Measurements from ENCODE around the gene YAP1. TPM values are rescaled to one million over a fixed set of nuclear protein-coding genes. Genes with fewer than 3 reads are reported as not detected.
A peak's percentile ranks its signal among the peaks of the same experiment; 100 is the strongest.

YAP1 gene
- total RNA-seq, 2 donors from 2014 or later: 355 to 434 TPM

GRCh38 chr11:102168481-102168880 is 58.2 kb downstream of the YAP1 start:
- Histone ChIP-seq H3K4me3 (no peak overlapping the region), H3K36me3 (peaks cover 1% of the 10 kb centered on the region), H3K4me1 (ENCODE audit: control insufficient read depth in 1 of 2, low read depth in 2 of 2) (peaks cover 48 to 59% of the 10 kb centered on the region in 2 donors), H3K9me3 (no peaks in the 10 kb centered on the region), H3K27ac (peak overlapping the region; percentile 12 to 94), H3K27me3 (replicated peaks; ENCODE audit: insufficient read depth) (no peaks in the 10 kb centered on the region)
- no peak for DNase-seq (ENCODE audit: low spot score)
- TF ChIP-seq CTCF (IDR thresholded peaks at IDR 0.05): no peak
- no peak for ATAC-seq (ENCODE audit: insufficient number of reproducible peaks, low FRiP score, low read depth)

- no peaks in the 10 kb centered on the region for H3K27me3 ChIP-seq (replicated peaks; ENCODE audit: insufficient read depth)
- no peaks in the 10 kb centered on the region for H3K36me3 ChIP-seq
- DNase-seq (ENCODE audit: low spot score) (no peak), ATAC-seq (ENCODE audit: insufficient number of reproducible peaks, low FRiP score, low read depth) (peak; percentile 76)
- peak overlapping the region; percentile 57 for H3K4me3 ChIP-seq
- TF ChIP-seq CTCF (IDR thresholded peaks at IDR 0.05): no peak
- peak overlapping the region; percentile 94 for H3K27ac ChIP-seq
- H3K4me1 ChIP-seq (ENCODE audit: control insufficient read depth in 1 of 2, low read depth in 2 of 2): peaks cover 41 to 69% of the 10 kb centered on the region in 2 donors
- H3K9me3 ChIP-seq: no peaks in the 10 kb centered on the region
Measured at GRCh38 chr11:102171101-102171500, 60.9 kb downstream of the YAP1 start.

- Histone ChIP-seq H3K4me1 (ENCODE audit: control insufficient read depth in 1 of 2, low read depth in 2 of 2) (peaks cover 38 to 60% of the 10 kb centered on the region in 2 donors), H3K9me3 (no peaks in the 10 kb centered on the region), H3K36me3 (no peaks in the 10 kb centered on the region), H3K4me3 (peak overlapping the region; percentile 57), H3K27ac (peak overlapping the region; percentile 94), H3K27me3 (replicated peaks; ENCODE audit: insufficient read depth) (no peaks in the 10 kb centered on the region)
- TF ChIP-seq CTCF (IDR thresholded peaks at IDR 0.05): no peak
- no peak for DNase-seq (ENCODE audit: low spot score)
- ATAC-seq (ENCODE audit: insufficient number of reproducible peaks, low FRiP score, low read depth): peak; percentile 72
Measured at GRCh38 chr11:102172127-102172848, 62.0 kb downstream of the YAP1 start.

GRCh38 chr11:102177126-102177525 is 66.9 kb downstream of the YAP1 start:
- Histone ChIP-seq H3K4me1 (ENCODE audit: control insufficient read depth in 1 of 2, low read depth in 2 of 2) (peaks cover 14 to 47% of the 10 kb centered on the region in 2 donors), H3K27ac (peak overlapping the region; percentile 84 to 86), H3K27me3 (replicated peaks; ENCODE audit: insufficient read depth) (no peaks in the 10 kb centered on the region), H3K36me3 (no peaks in the 10 kb centered on the region), H3K9me3 (no peaks in the 10 kb centered on the region), H3K4me3 (no peak overlapping the region)
- DNase-seq (ENCODE audit: low spot score): no peak
- no peak for ATAC-seq (ENCODE audit: insufficient number of reproducible peaks, low FRiP score, low read depth)
- no peak for TF ChIP-seq CTCF (IDR thresholded peaks at IDR 0.05)

GRCh38 chr11:102177974-102178631 is 67.9 kb downstream of the YAP1 start:
- no peaks in the 10 kb centered on the region for H3K27me3 ChIP-seq (replicated peaks; ENCODE audit: insufficient read depth)
- no peaks in the 10 kb centered on the region for H3K9me3 ChIP-seq
- H3K27ac ChIP-seq: peak overlapping the region; percentile 84 to 86
- ATAC-seq (ENCODE audit: insufficient number of reproducible peaks, low FRiP score, low read depth) (peak; percentile 93), DNase-seq (ENCODE audit: low spot score) (no peak)
- no peaks in the 10 kb centered on the region for H3K36me3 ChIP-seq
- H3K4me1 ChIP-seq (ENCODE audit: control insufficient read depth in 1 of 2, low read depth in 2 of 2): peaks cover 6 to 42% of the 10 kb centered on the region in 2 donors
- H3K4me3 ChIP-seq: peak overlapping the region; percentile 32
- TF ChIP-seq CTCF (IDR thresholded peaks at IDR 0.05): no peak
